ENCODE data around the gene NCBP2.
"Not testable (repeated sequence)": the region's sequence is repeated elsewhere in the genome, so short reads cannot be mapped to it uniquely, and the experiment has no call there.

NCBP2 gene

GRCh38 chr3:196967412-196968232 lies 25.3 kb upstream of the NCBP2 start:
- no peak for FAIRE-seq

DNA sequence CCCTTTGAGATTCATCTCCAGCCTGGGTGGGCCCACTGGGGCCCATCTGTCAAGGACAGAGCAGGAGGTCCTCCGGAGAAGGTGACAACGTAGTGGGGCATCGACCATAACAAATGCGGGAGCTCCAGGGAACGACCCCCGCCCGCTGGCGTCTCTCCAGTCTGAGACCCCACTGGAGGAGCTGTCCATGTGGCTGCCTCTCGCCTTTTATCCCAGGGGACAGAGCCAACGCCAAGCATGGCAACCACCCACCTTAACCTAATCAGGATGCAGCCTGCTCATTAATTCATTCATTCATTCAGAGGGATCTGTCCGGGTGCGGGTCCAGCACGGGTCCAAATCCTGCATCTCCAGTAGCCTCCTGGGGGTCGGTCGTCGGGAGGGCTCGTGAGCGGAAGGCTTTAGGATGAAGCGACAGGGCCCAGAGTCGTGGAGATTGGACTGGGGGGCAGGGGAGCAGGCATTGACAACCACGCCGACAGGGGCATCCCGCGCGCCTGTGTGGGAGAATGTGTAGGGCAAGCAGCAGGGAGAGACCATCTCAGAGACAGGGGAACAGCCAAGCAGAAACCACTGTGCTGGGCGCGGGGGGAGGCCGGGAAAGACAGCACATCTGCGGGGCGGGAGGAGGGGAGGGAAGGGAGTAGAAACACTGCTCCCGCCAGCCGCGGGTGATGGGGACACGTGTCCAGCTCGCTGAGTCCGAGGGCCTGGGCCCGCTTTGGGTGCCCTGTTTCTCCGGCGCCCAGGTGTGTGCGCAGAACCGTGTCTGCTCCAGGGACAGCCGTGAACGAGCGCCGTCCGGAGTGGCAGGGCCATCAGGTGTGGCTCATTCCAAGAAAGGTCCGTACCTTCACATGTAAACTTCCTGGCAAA lies 24.4 kb upstream of the NCBP2 start:
- no peak for FAIRE-seq

DNA sequence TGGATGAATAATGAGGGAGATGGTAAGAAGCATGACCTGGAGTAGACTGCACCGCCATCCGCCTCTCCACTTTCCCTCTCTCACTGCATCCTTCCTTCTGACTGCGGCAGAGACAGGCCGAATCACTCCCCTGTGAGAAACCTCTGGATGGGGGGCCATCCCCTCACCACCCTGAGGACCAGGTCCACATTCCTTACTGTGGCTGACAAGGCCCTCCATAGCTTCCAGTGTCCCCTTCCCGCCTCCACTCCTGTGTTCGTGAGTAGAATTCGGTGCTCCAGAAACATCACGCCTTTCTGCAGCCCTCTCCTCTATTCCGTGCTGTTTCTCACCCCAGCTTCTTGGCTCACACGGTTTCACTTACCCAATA lies 23.5 kb upstream of the NCBP2 start:
- FAIRE-seq, result no peak

GRCh38 chr3:196965112-196965803 lies 22.9 kb upstream of the NCBP2 start:
- FAIRE-seq, result no peak

GRCh38 chr3:196963631-196963953 lies 21.3 kb upstream of the NCBP2 start:
- FAIRE-seq, result no peak

DNA sequence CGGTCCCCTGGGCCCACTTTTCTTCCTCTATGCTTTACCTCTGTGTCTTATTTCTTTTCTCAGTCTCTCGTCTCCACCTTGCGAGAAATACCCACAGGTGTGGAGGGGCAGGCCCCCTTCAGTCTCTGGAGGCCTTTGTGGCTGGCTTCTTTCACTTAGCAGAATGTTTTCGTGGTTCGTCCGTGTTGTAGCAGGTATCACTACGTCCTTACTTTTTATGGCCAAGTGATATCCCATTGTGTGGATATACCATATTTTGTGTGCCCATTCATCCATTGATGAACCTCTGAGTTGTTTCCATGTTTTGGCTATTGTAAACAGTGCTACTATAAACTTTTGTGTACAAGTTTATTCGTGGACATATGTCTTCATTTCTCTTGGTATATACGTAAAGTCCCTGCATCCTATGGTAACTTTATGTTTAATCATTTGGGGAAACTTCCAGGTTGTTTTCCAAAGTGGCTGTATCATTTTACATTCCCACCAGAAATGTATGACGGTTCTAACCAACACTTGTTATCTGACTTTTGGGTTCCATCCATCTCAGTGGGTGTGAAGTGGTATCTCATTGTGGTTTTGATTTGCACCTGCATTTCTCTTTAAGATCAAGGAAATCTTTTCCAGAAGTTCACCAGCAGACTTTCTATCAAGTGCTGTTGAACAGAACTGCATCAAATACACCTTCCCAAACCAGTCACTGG lies 20.8 kb upstream of the NCBP2 start:
- FAIRE-seq, result no peak

- FAIRE-seq, result no peak
Measured at GRCh38 chr3:196962108-196962929, 20.0 kb upstream of the NCBP2 start.

DNA sequence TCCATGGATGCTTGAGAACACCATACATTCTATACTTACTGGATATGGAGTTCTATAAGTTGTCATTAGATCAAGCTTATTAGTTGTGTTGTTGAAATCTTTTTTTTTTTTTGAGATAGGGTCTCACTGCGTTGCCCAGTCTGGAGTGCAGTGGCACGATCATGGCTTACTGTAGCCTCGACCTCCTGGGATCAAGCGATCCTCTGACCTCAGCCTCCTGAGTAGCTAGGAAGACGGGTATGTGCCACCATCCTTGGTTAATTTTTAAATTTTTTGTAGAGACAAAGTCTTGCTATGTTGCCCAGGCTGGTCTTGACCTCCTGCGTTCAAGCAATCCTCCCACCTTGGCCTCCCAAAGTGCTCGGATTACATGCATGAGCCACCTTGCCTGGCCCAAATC lies 12.5 kb upstream of the NCBP2 start:
- FAIRE-seq, result no peak

GRCh38 chr3:196951371-196951770 lies 9.0 kb upstream of the NCBP2 start:
- no peak for FAIRE-seq

GRCh38 chr3:196949750-196950149 lies 7.4 kb upstream of the NCBP2 start:
- FAIRE-seq, result no peak

DNA sequence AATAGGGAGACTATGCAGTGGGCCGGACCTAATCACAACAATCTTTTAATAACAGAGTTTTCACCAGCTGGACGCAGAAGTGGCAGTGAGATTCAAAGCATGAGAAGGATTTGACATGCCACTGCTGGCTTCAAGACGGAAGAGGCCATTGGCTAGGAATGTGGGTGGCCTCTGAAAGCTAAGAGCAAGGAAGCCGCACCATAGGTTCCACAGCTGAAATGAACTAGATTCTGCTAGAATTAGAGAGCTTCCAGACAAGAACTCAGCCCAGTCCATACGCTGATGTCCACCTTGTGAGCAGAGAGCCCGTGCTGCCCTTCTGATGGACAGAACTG lies 6.9 kb upstream of the NCBP2 start:
- no peak for FAIRE-seq

DNA sequence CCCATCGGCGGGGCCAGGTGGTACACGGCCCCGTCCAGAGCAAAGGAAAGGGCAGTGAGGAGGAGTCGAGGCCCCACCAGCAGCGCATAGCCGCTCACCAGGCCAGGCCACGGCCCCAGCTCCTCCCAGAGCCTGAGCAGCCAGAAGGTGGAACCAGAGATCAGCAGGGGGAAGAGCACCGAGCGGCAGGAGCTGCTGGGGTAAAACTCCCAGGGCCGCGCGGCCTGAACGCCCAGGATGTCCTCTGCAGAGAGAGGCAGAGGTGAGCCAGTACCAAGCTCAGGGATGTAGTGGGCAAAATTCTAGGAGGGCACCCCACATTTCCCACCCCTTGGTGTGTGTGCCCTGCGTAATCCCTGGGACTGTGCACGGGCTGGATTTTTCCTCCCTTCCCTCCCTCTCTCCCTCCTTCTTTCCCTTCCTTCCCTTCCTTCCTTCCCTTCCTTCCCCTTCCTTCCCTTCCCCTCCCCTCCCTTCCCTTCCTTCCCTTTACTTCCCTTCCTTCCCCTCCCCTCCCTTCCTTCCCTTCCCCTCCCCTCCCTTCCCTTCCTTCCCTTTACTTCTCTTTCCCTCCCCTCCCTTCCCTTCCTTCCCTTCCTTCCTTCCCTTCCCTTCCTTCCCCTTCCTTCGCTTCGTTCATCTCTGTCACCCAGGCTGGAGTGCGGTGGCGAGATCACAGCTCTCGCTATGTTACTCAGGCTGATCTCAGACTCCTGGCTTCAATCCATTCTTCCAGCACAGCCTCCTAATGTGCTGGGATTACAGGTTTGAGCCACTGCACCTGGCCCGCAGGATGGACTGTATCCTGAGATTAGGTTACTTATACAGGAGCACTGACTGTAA lies 6.3 kb upstream of the NCBP2 start:
- FAIRE-seq, result no peak

DNA sequence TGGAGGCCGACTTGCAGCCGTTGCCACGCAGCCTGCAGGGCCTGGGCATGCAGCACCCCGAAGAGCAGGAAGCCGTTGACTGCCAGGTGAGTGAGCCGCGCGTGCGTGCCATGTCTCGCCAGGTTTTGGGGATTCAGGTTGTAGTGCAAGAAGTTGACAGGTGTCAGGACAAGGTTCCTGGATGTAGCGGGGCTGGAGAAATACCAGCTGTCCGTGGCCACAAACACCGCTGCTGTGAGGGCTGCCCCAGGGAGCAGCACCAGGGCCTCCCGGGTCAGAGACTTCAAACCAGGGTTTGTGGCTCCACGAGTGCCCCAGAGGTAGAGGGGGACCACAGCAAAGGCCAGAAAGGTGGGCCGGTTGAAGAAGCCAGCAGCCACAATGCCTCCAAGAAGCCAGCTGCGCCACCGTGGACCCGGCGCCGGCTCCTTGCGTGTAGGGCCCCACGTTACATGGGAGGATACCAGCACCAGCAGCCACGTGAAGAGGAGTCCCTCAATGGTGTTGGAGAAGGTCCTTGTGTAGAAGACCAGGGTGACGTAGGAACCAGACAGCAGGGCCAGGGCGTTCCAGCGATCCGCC lies 5.6 kb upstream of the NCBP2 start:
- FAIRE-seq, result no peak

- no peak for FAIRE-seq
Measured at GRCh38 chr3:196947136-196947859, 5.0 kb upstream of the NCBP2 start.

DNA sequence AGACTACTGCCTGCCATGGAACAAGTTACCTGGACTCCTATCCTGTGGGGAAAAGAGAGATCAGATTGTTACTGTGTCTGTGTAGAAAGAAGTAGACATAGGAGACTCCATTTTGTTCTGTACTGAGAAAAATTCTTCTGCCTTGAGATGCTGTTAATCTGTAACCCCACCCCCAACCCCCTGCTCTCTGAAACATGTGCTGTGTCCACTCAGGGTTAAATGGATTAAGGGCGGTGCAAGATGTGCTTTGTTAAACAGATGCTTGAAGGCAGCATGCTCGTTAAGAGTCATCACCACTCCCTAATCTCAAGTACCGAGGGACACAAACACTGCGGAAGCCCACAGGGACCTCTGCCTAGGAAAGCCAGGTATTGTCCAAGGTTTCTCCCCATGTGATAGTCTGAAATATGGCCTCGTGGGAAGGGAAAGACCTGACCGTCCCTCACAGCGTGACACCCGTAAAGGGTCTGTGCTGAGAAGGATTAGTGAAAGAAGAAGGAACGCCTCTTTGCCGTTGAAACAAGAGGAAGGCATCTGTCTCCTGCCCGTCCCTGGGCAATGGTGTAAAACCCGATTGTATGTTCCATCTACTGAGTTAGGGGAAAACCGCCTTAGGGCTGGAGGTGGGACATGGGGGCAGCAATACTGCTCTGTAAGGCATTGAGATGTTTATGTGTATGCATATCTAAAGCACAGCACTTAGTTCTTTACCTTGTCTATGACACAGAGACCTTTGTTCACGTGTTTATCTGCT lies 1.9 kb upstream of the NCBP2 start:
- not testable (repeated sequence) for FAIRE-seq

- no peak for FAIRE-seq
Measured at GRCh38 chr3:196942915-196943277, 568 bp upstream of the NCBP2 start.

GRCh38 chr3:196941729-196942225 lies 551 bp downstream of the NCBP2 start:
- FAIRE-seq, result no peak

GRCh38 chr3:196938576-196938975 lies 3.8 kb downstream of the NCBP2 start:
- no peak for FAIRE-seq

DNA sequence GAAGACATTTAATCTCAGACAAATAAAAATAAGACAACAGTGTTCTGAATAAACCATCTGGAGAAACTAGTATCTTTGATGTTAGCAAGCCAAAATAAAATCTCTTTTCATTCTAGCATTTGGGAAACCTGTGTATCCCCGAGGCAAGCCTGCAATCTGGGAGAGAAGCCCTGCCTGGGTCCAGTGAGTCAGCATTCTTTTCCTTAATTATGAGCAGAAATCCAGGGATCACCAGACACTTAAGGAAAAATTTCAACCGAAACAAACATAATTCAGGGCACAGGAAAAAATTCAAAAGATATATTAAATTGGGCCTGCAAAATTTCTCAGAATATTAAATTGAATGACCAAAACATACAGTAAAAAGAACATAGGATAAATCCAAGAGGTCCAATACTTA lies 4.2 kb downstream of the NCBP2 start:
- FAIRE-seq, result no peak
